ENCODE data around the gene ENDOU. TPM values are rescaled to one million over a fixed set of nuclear protein-coding genes. Genes with fewer than 3 reads are reported as not detected.

ENDOU gene
- total RNA-seq, 1 donor from 2014 or later: not detected

DNA sequence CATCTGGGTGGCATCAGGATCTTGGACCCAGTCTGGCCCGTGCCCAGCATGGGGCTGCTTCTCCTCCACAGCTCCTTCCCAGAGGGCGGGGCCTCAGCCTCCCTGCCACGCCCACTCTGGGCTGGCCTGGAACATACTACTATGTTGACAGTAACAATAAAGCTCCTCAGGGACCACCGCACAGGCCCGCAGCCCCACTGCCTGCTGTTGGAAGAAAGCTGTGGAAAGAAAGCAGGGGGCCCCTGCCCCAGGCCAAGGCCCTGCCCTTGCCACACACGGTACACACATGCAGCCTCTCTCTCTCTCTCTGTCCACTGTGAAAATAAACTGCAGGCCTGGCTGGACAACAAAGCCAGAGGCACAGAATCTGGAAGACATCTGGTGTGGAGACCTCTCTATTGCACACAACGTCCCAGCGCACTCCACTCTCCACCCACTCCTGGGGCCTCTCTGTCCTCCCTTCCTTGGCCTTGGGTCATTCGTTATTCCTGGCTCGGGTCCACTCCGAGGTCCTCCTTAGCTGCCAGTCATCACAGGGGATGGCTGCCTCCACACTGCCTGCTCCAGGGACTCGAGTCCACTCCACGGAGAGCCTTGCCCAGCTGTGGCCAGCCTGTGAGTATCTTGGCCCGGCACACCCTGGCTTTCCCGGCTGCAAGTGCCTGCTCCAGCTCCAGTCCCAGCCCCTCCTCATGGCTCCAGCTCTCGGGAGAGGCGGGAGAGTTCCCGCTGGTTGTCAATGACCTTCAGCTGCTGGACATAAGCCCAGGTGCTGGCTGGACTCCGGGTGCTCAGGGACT lies 11.8 kb upstream of the ENDOU start:
- Histone ChIP-seq H3K36me3 (ENCODE audit: insufficient read depth, low read length) (no peaks in the 10 kb centered on the region), H4K20me1 (ENCODE audit: insufficient read depth, low read length) (no peaks in the 10 kb centered on the region), H3K27ac (ENCODE audit: low read depth, low read length) (no peak overlapping the region), H3K9me3 (ENCODE audit: insufficient read depth, low read depth, low read length) (no peaks in the 10 kb centered on the region), H2AFZ (ENCODE audit: low read depth, low read length) (peak overlapping the region; percentile 56), H3K4me2 (ENCODE audit: low read length) (peak overlapping the region; percentile 34), H3K79me2 (ENCODE audit: insufficient read depth, low read length) (no peaks in the 10 kb centered on the region), H3K27me3 (ENCODE audit: insufficient read depth, low read length) (peaks cover 2% of the 10 kb centered on the region), H3K4me3 (ENCODE audit: insufficient read depth, low read depth, low read length) (no peak overlapping the region), H3K4me1 (ENCODE audit: insufficient read depth, low read length) (peaks cover 16% of the 10 kb centered on the region), H3K9ac (ENCODE audit: low read length) (no peak overlapping the region)
- TF ChIP-seq EZH2 (IDR thresholded peaks at IDR 0.05; ENCODE audit: insufficient read depth, low read length): no peak
- TF ChIP-seq, protein P1, sequence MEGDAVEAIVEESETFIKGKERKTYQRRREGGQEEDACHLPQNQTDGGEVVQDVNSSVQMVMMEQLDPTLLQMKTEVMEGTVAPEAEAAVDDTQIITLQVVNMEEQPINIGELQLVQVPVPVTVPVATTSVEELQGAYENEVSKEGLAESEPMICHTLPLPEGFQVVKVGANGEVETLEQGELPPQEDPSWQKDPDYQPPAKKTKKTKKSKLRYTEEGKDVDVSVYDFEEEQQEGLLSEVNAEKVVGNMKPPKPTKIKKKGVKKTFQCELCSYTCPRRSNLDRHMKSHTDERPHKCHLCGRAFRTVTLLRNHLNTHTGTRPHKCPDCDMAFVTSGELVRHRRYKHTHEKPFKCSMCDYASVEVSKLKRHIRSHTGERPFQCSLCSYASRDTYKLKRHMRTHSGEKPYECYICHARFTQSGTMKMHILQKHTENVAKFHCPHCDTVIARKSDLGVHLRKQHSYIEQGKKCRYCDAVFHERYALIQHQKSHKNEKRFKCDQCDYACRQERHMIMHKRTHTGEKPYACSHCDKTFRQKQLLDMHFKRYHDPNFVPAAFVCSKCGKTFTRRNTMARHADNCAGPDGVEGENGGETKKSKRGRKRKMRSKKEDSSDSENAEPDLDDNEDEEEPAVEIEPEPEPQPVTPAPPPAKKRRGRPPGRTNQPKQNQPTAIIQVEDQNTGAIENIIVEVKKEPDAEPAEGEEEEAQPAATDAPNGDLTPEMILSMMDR (IDR thresholded peaks at IDR 0.05; ENCODE audit: insufficient read depth, low read depth, low read length): no peak
- no peak overlapping the region for H3K27ac Mint-ChIP-seq (ENCODE audit: unreplicated experiment)
- peaks cover 13% of the 10 kb centered on the region for H3K4me1 Mint-ChIP-seq (ENCODE audit: low read depth, unreplicated experiment)
- H3K27me3 Mint-ChIP-seq (ENCODE audit: low read depth, unreplicated experiment): peaks cover 27% of the 10 kb centered on the region
- peaks cover 8% of the 10 kb centered on the region for H3K36me3 Mint-ChIP-seq (ENCODE audit: low read depth, unreplicated experiment)
- FAIRE-seq (no peak), DNase-seq (ENCODE audit: low read depth) (peak; percentile 15)
- H3K9me3 Mint-ChIP-seq (ENCODE audit: unreplicated experiment): peaks cover 4% of the 10 kb centered on the region
- no peak overlapping the region for H3K4me3 Mint-ChIP-seq (ENCODE audit: unreplicated experiment)

DNA sequence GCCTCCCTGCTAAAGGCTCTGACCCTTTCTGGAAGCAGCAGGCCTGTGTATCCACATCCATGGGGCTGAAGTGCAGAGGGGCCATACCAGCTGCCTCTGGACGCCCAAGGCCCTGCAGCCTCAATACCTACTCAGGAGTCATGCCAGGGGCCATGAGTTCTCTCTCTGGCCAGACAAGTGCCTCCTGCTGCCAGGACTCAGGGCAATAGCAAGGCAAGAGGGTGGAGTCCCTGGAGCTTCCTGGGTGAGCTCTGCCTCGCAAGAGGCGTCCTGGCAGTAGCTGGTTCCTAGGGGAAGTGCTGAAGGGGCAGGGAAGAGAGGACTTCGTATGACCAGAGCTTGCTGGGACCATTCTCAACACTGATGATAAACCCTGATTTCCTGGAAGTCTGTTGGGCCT lies 10.9 kb upstream of the ENDOU start:
- DNase-seq (ENCODE audit: low read depth) (no peak), FAIRE-seq (no peak)
- no peak overlapping the region for H3K4me3 ChIP-seq (ENCODE audit: insufficient read depth, low read depth, low read length)
- peaks cover 14% of the 10 kb centered on the region for H3K4me1 ChIP-seq (ENCODE audit: insufficient read depth, low read length)
- H3K27ac ChIP-seq (ENCODE audit: low read depth, low read length): no peak overlapping the region
- no peak overlapping the region for H3K9ac ChIP-seq (ENCODE audit: low read length)
- no peak overlapping the region for H2AFZ ChIP-seq (ENCODE audit: low read depth, low read length)
- peaks cover 2% of the 10 kb centered on the region for H3K27me3 ChIP-seq (ENCODE audit: insufficient read depth, low read length)
- H3K36me3 Mint-ChIP-seq (ENCODE audit: low read depth, unreplicated experiment): peaks cover 8% of the 10 kb centered on the region
- no peak overlapping the region for H3K4me3 Mint-ChIP-seq (ENCODE audit: unreplicated experiment)
- peaks cover 31% of the 10 kb centered on the region for H3K27me3 Mint-ChIP-seq (ENCODE audit: low read depth, unreplicated experiment)
- H3K9me3 ChIP-seq (ENCODE audit: insufficient read depth, low read depth, low read length): no peaks in the 10 kb centered on the region
- H3K9me3 Mint-ChIP-seq (ENCODE audit: unreplicated experiment): peaks cover 4% of the 10 kb centered on the region
- no peaks in the 10 kb centered on the region for H4K20me1 ChIP-seq (ENCODE audit: insufficient read depth, low read length)
- no peaks in the 10 kb centered on the region for H3K79me2 ChIP-seq (ENCODE audit: insufficient read depth, low read length)
- TF ChIP-seq, protein P1 (IDR thresholded peaks at IDR 0.05; ENCODE audit: insufficient read depth, low read depth, low read length): no peak
- TF ChIP-seq EZH2 (IDR thresholded peaks at IDR 0.05; ENCODE audit: insufficient read depth, low read length): no peak
- peaks cover 8% of the 10 kb centered on the region for H3K4me1 Mint-ChIP-seq (ENCODE audit: low read depth, unreplicated experiment)
- no peaks in the 10 kb centered on the region for H3K36me3 ChIP-seq (ENCODE audit: insufficient read depth, low read length)
- no peak overlapping the region for H3K27ac Mint-ChIP-seq (ENCODE audit: unreplicated experiment)
- H3K4me2 ChIP-seq (ENCODE audit: low read length): no peak overlapping the region

DNA sequence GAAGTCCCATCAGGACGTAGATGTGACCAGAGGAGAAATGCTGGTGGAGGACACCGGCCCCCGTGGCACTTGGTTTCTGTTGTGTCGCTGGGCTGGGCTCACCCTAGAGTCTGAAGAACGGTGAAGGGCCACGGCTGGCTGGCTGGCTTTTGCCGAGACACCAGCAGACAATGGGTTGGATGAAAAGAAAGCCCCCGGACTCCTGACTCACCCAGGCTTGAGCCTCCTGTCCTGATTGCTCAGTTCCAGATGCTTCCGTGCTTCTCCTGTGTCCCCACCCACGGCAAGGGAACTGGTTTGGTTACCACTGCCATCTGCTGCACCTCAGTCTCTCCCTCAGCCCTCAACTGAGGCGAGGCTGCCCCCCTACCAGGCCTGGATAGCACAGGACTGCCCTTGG lies 10.4 kb upstream of the ENDOU start:
- Histone ChIP-seq H3K27ac (ENCODE audit: low read depth, low read length) (no peak overlapping the region), H3K27me3 (ENCODE audit: insufficient read depth, low read length) (peaks cover 2% of the 10 kb centered on the region), H4K20me1 (ENCODE audit: insufficient read depth, low read length) (no peaks in the 10 kb centered on the region), H3K4me3 (ENCODE audit: insufficient read depth, low read depth, low read length) (no peak overlapping the region), H3K4me1 (ENCODE audit: insufficient read depth, low read length) (peaks cover 13% of the 10 kb centered on the region), H2AFZ (ENCODE audit: low read depth, low read length) (no peak overlapping the region), H3K36me3 (ENCODE audit: insufficient read depth, low read length) (no peaks in the 10 kb centered on the region), H3K9ac (ENCODE audit: low read length) (no peak overlapping the region), H3K4me2 (ENCODE audit: low read length) (no peak overlapping the region), H3K9me3 (ENCODE audit: insufficient read depth, low read depth, low read length) (no peaks in the 10 kb centered on the region), H3K79me2 (ENCODE audit: insufficient read depth, low read length) (no peaks in the 10 kb centered on the region)
- Mint-ChIP-seq H3K4me1 (ENCODE audit: low read depth, unreplicated experiment) (peaks cover 7% of the 10 kb centered on the region), H3K9me3 (ENCODE audit: unreplicated experiment) (peaks cover 4% of the 10 kb centered on the region), H3K27ac (ENCODE audit: unreplicated experiment) (peak overlapping the region; percentile 58), H3K4me3 (ENCODE audit: unreplicated experiment) (no peak overlapping the region), H3K27me3 (ENCODE audit: low read depth, unreplicated experiment) (peaks cover 31% of the 10 kb centered on the region), H3K36me3 (ENCODE audit: low read depth, unreplicated experiment) (peaks cover 8% of the 10 kb centered on the region)
- FAIRE-seq (no peak), DNase-seq (ENCODE audit: low read depth) (no peak)
- TF ChIP-seq, protein P1 (IDR thresholded peaks at IDR 0.05; ENCODE audit: insufficient read depth, low read depth, low read length): no peak
- no peak for TF ChIP-seq EZH2 (IDR thresholded peaks at IDR 0.05; ENCODE audit: insufficient read depth, low read length)

All from astrocyte (in vitro differentiated cells and primary cell).